Body of pancreas (tissue), 4 donors: ENCODE data around the gene PVALB. TPM values are rescaled to one million over a fixed set of nuclear protein-coding genes. Genes with fewer than 3 reads are reported as not detected.

ENCODE experiments used
- ATAC-seq: fragments of 150-250 bp; one replicate; pipeline ENCODE4 v1.9.1; 2016
- DNase-seq, 4 donors: peaks; one replicate each; pipeline ENCODE4 v3.0.0-alpha.2; 2019
- H3K27ac ChIP-seq, 4 donors: fragments of 200-600 bp; sonication (generic); 1 replicate in 3 of 4; 2 replicates in 1 of 4; pipeline versions ENCODE4 v1.5.1 to v1.6.1; 2016 to 2019; ENCODE audit warnings: mild to moderate bottlenecking in 1 of 4, mixed read lengths in 1 of 4, moderate library complexity in 1 of 4
- H3K27me3 ChIP-seq, 2 donors: fragments of 200-600 bp; sonication (generic); one replicate each; pipeline ENCODE4 v1.6.0; 2016; ENCODE audit warnings: mild to moderate bottlenecking in 1 of 2
- H3K36me3 ChIP-seq, 2 donors: fragments of 200-600 bp; sonication (generic); replicated peaks in 1 of 2; 2 replicates each; pipeline ENCODE4 v1.5.1; 2016; ENCODE audit warnings: low read depth in 2 of 2; ENCODE audit not compliant: insufficient read depth in 1 of 2
- H3K4me1 ChIP-seq: fragments of 200-600 bp; sonication (generic); one replicate; pipeline ENCODE4 v1.6.0; 2016
- H3K4me3 ChIP-seq, 2 donors: fragments of 200-600 bp; sonication (generic); 1 replicate in 1 of 2; 2 replicates in 1 of 2; pipeline ENCODE4 v1.5.1; 2016 to 2019
- H3K9me3 ChIP-seq, 3 donors: fragments of 200-600 bp; sonication (generic); 1 replicate in 2 of 3; 2 replicates in 1 of 3; pipeline ENCODE4 v1.5.1; 2016
- CTCF ChIP-seq, 7 experiments: fragments of 450-650 bp in 4 of 7; fragments of 200-600 bp in 3 of 7; sonication (generic) in 3 of 7; IDR thresholded peaks; one replicate each; pipeline ENCODE4 v1.5.1; 2016 to 2019; ENCODE audit warnings: antibody characterized with exemption in 7 of 7
- POLR2A ChIP-seq, 3 donors: fragments of 450-650 bp; IDR thresholded peaks; one replicate each; pipeline ENCODE4 v1.6.1; 2016; ENCODE audit warnings: antibody characterized with exemption in 3 of 3, mild to moderate bottlenecking in 2 of 3
- WGBS, 2 donors: methylation state at CpG; one replicate each; pipeline ENCODE4 v1.1.5; 2017; 5-methylcytosine and 5-hydroxymethylcytosine counted together
- intact Hi-C: fragments of 100-400 bp; cut with DNase I; formaldehyde crosslinking; loops from one replicate; pipeline ENCODE4 v1.15.1; 2023
- total RNA-seq, 2 donors: library from RNA; depleted of rRNA; stranded (reverse); fragments of >200 nt; gene quantifications; one replicate each; pipeline ENCODE4 v1.1.0, GENCODE V29; 2016

The PVALB gene
- total RNA-seq, 2 donors from 2014 or later = not detected

- DNase-seq (no peak), ATAC-seq (no peak)
- no peaks in the 10 kb centered on the region for H3K27me3 ChIP-seq
- H3K9me3 ChIP-seq = no peaks in the 10 kb centered on the region
- TF ChIP-seq POLR2A (IDR thresholded peaks at IDR 0.05) (no peak), CTCF (IDR thresholded peaks at IDR 0.05) (no peak)
- no peaks in the 10 kb centered on the region for H3K36me3 ChIP-seq
- H3K4me3 ChIP-seq = no peak overlapping the region
- peaks cover 17% of the 10 kb centered on the region for H3K4me1 ChIP-seq
- intact Hi-C loops = no loop called here
- H3K27ac ChIP-seq = no peak overlapping the region
Observed at GRCh38 chr22:36778020-36778419, 38.8 kb downstream of the PVALB start.

GRCh38 chr22:36776722-36777121, 40.1 kb downstream of the PVALB start:
- H3K4me1 ChIP-seq = peaks cover 15% of the 10 kb centered on the region
- WGBS, 2 donors = 55 to 61% methylated on average over 12 of the region's 12 CpGs
- H3K27me3 ChIP-seq = no peaks in the 10 kb centered on the region
- DNase-seq = no peak
- TF ChIP-seq CTCF (IDR thresholded peaks at IDR 0.05) = no peak
- no peak for TF ChIP-seq POLR2A (IDR thresholded peaks at IDR 0.05)
- ATAC-seq = no peak
- peak overlapping the region in 1 of 4 donors; percentile 49 for H3K27ac ChIP-seq
- H3K36me3 ChIP-seq = no peaks in the 10 kb centered on the region
- no peak overlapping the region for H3K4me3 ChIP-seq
- H3K9me3 ChIP-seq = no peaks in the 10 kb centered on the region
- intact Hi-C loops = no loop called here

- TF ChIP-seq POLR2A (IDR thresholded peaks at IDR 0.05) (peak in 2 of 3 donors; percentile 61 to 70), CTCF (IDR thresholded peaks at IDR 0.05) (no peak)
- Histone ChIP-seq H3K27me3 (no peaks in the 10 kb centered on the region), H3K36me3 (no peaks in the 10 kb centered on the region), H3K4me1 (peaks cover 14% of the 10 kb centered on the region), H3K9me3 (no peaks in the 10 kb centered on the region), H3K4me3 (peak within 1 kb of the TSS; percentile 67 to 95), H3K27ac (peak within 1 kb of the TSS; percentile 49 to 75 (median 62))
- WGBS, 2 donors = 0% methylated on average over 26 to 43 of the region's 43 CpGs
- intact Hi-C loops = no loop called here
- DNase-seq = peak; percentile 99 to 100 (median 100)
- ATAC-seq = peak; percentile 96
Observed at GRCh38 chr22:36775964-36776669, 40.7 kb downstream of the PVALB start, which contains the start of gene IFT27. IFT27 (minus strand) TSS chr22:36776119; CDS start chr22:36775707, 412 bp downstream.

- no peak for TF ChIP-seq POLR2A (IDR thresholded peaks at IDR 0.05)
- no peak for TF ChIP-seq CTCF (IDR thresholded peaks at IDR 0.05)
- ATAC-seq (no peak), DNase-seq (peak; percentile 51 to 67 (median 56))
- H3K27ac ChIP-seq = peak overlapping the region; percentile 49 to 75 (median 62)
- intact Hi-C loops = no loop called here
- peak overlapping the region; percentile 67 to 95 for H3K4me3 ChIP-seq
- no peaks in the 10 kb centered on the region for H3K36me3 ChIP-seq
- H3K27me3 ChIP-seq = no peaks in the 10 kb centered on the region
- 0% methylated on average over 2 to 19 of the region's 23 CpGs for WGBS, 2 donors
- no peaks in the 10 kb centered on the region for H3K9me3 ChIP-seq
- peaks cover 14% of the 10 kb centered on the region for H3K4me1 ChIP-seq
Observed at GRCh38 chr22:36775586-36775963, 41.3 kb downstream of the PVALB start.

- no peak overlapping the region for H3K27ac ChIP-seq
Observed at GRCh38 chr22:36773935-36774334, 42.9 kb downstream of the PVALB start.

More at GRCh38 chr22:36773935-36774334, 42.9 kb downstream of the PVALB start:
- WGBS, 2 donors = 57 to 67% methylated on average over 3 of the region's 3 CpGs
- DNase-seq (peak in 2 of 4 donors; percentile 33 to 43), ATAC-seq (no peak)
- Histone ChIP-seq H3K27me3 (no peaks in the 10 kb centered on the region), H3K36me3 (no peaks in the 10 kb centered on the region), H3K4me1 (peaks cover 14% of the 10 kb centered on the region), H3K4me3 (no peak overlapping the region), H3K9me3 (no peaks in the 10 kb centered on the region)
- intact Hi-C loops = loop anchor here (5.0 kb wide), 1 partner anchor 227 kb away; no protein-coding TSS in a partner anchor
- TF ChIP-seq POLR2A (IDR thresholded peaks at IDR 0.05) (no peak), CTCF (IDR thresholded peaks at IDR 0.05) (peak; percentile 12 to 57 (median 43))
